K562 (cell line): ENCODE data around the gene CFAP58. TPM values are rescaled to one million over a fixed set of nuclear protein-coding genes. Genes with fewer than 3 reads are reported as not detected.

Experiments used
- HNRNPK ChIP-seq: fragments of 200-400 bp; formaldehyde crosslinking; IDR thresholded peaks from one replicate; pipeline ENCODE4 v1.6.1; 2018; ENCODE audit warnings: mild to moderate bottlenecking, low read depth, low read length; ENCODE audit not compliant: poor library complexity, severe bottlenecking
- KLF16 ChIP-seq: IDR thresholded peaks from 2 replicates; pipeline ENCODE4 v1.6.1; 2016; ENCODE audit warnings: antibody characterized with exemption
- SNRNP70 ChIP-seq: fragments of 200-400 bp; formaldehyde crosslinking; optimal IDR thresholded peaks from 2 replicates; pipeline ENCODE3; 2017; ENCODE audit warnings: low read depth, low read length
- TEAD4 ChIP-seq, 2 experiments: sonication (generic) in 1 of 2; formaldehyde crosslinking in 1 of 2; IDR thresholded peaks; 2 replicates each; pipeline versions ENCODE4 v1.6.1 to v1.8.0; 2012 to 2022; ENCODE audit warnings: borderline replicate concordance in 1 of 2, inconsistent platforms in 1 of 2, low read length in 1 of 2, mild to moderate bottlenecking in 1 of 2, missing genetic modification reagents in 1 of 2
- ZNF41 ChIP-seq: fragments of 250-450 bp; sonication (Bioruptor Pico); conservative IDR thresholded peaks from 2 replicates; pipeline ENCODE4 v1.4.0; 2020; ENCODE audit warnings: mild to moderate bottlenecking
- polyA plus RNA-seq, 8 experiments: library from polyadenylated mRNA; depleted of rRNA in 4 of 8; stranded (reverse) in 5 of 8; unstranded in 3 of 8; fragments of >200 nt; fragmentation: Nextera tagmentation in 2 of 8; fragmentation: Illumina TruSeq in 1 of 8; extraction: Ambion mirVana in 2 of 8; extraction: Trizol in 1 of 8; gene quantifications; 2 replicates each; pipeline versions ENCODE4 v1.2.1 to v1.2.3, GENCODE V29; 2011 to 2014; ENCODE audit warnings: inconsistent platforms in 1 of 8, missing spikeins in 1 of 8
- total RNA-seq, 7 experiments: library from RNA; depleted of rRNA in 6 of 7; stranded (reverse); fragments of >200 nt in 6 of 7; fragmentation: Illumina TruSeq in 2 of 7; extraction: Trizol in 2 of 7; gene quantifications; 2 replicates each; pipeline versions ENCODE4 v1.2.1 to v1.2.3, GENCODE V29; 2011 to 2021; ENCODE audit warnings: low replicate concordance in 1 of 7
- TF ChIP-seq, protein P1 (sequence below): sonication (generic); formaldehyde crosslinking; IDR thresholded peaks from 2 replicates; pipeline ENCODE4 v1.9.0; 2022; ENCODE audit warnings: mild to moderate bottlenecking, missing genetic modification reagents
- TF ChIP-seq, protein P2 (sequence below): sonication (generic); formaldehyde crosslinking; IDR thresholded peaks from 2 replicates; pipeline ENCODE4 v1.8.0; 2022; ENCODE audit warnings: missing genetic modification reagents, mild to moderate bottlenecking, moderate library complexity, borderline replicate concordance

The CFAP58 gene
- total and polyA plus RNA-seq, 9 of the 15 experiments (the other 6 are each of a cell fraction or from before 2014, with no cell fraction given), result 0.08 to 2.0 (median 0.71) TPM

DNA sequence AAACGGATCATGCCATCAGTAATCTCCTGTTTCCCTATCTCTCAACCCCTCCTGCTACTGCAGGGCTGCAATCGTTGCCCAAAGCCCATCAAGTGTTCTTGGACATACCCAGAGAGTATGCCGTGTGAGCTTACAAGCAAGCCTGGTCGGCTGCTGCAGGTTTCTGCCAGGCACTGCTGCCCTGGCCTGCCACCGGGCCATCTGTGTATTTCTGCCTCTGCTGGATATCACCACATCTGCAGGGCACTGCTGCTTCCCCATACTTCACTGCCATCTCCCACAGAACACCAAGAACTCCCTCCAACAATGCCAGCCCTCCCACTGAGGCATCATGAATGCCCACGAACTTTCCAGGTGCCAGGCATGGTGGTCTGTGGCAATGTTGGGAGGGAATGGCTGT is 149.3 kb downstream of the CFAP58 start (continued):
- TF ChIP-seq HNRNPK, result no peak
- no peak for TF ChIP-seq ZNF41 (CRISPR knock-in tag)
- no peak for TF ChIP-seq KLF16
- TF ChIP-seq, protein P1, sequence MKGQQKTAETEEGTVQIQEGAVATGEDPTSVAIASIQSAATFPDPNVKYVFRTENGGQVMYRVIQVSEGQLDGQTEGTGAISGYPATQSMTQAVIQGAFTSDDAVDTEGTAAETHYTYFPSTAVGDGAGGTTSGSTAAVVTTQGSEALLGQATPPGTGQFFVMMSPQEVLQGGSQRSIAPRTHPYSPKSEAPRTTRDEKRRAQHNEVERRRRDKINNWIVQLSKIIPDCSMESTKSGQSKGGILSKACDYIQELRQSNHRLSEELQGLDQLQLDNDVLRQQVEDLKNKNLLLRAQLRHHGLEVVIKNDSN (CRISPR knock-in tag), result no peak
- TF ChIP-seq, protein P2, sequence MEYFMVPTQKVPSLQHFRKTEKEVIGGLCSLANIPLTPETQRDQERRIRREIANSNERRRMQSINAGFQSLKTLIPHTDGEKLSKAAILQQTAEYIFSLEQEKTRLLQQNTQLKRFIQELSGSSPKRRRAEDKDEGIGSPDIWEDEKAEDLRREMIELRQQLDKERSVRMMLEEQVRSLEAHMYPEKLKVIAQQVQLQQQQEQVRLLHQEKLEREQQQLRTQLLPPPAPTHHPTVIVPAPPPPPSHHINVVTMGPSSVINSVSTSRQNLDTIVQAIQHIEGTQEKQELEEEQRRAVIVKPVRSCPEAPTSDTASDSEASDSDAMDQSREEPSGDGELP (CRISPR knock-in tag), result no peak
- no peak for TF ChIP-seq SNRNP70
- TF ChIP-seq TEAD4 (IDR thresholded peaks at IDR 0.05; ENCODE audit: low read length), result no peak
- TF ChIP-seq TEAD4 (CRISPR knock-in tag; IDR thresholded peaks at IDR 0.05; ENCODE audit: borderline replicate concordance), result no peak

Other genes with a start within 250 kb of the CFAP58 start
- gene SFR1, start 231.7 kb upstream of the CFAP58 start, total RNA-seq (2014; rRNA removed), result 4.3 and 4.5 TPM in 2 replicates
- 11.2 and 12.7 TPM in 2 replicates for gene SFR1, start 231.7 kb upstream of the CFAP58 start, total RNA-seq (2014; rRNA removed; fragmentation: Illumina TruSeq; extraction: Trizol)
- gene SFR1, start 231.7 kb upstream of the CFAP58 start, total RNA-seq (2015; rRNA removed; fragmentation: Illumina TruSeq; extraction: Trizol), result 8.1 and 9.1 TPM in 2 replicates
- gene SFR1, start 231.7 kb upstream of the CFAP58 start, total RNA-seq (2021), result 6.7 and 6.8 TPM in 2 replicates
- gene SFR1, start 231.7 kb upstream of the CFAP58 start, polyA plus RNA-seq (2011; rRNA removed), result 4.2 and 8.3 TPM in 2 replicates
- gene SFR1, start 231.7 kb upstream of the CFAP58 start, polyA plus RNA-seq (2014; fragmentation: Illumina TruSeq; extraction: Trizol), result 7.8 and 10.3 TPM in 2 replicates
- 10 to 100 TPM; 17.8 to 18.7 TPM for gene SFR1, start 231.7 kb upstream of the CFAP58 start, polyA plus RNA-seq (2014; fragmentation: Nextera tagmentation; extraction: Ambion mirVana)
- gene SFR1, start 231.7 kb upstream of the CFAP58 start, polyA plus RNA-seq (2014; rRNA removed), result 8.0 and 8.6 TPM in 2 replicates
- 0.09 and 0.20 TPM in 2 replicates for gene CFAP43, start 121.5 kb upstream of the CFAP58 start, total RNA-seq (2014; rRNA removed)
- 0.10 and 0.11 TPM in 2 replicates for gene CFAP43, start 121.5 kb upstream of the CFAP58 start, total RNA-seq (2014; rRNA removed; fragmentation: Illumina TruSeq; extraction: Trizol)
- 0.11 and 0.15 TPM in 2 replicates for gene CFAP43, start 121.5 kb upstream of the CFAP58 start, total RNA-seq (2015; rRNA removed; fragmentation: Illumina TruSeq; extraction: Trizol)
- gene CFAP43, start 121.5 kb upstream of the CFAP58 start, total RNA-seq (2021), result 0.16 and 0.20 TPM in 2 replicates
- 0.43 and 0.86 TPM in 2 replicates for gene CFAP43, start 121.5 kb upstream of the CFAP58 start, polyA plus RNA-seq (2011; rRNA removed)
- gene CFAP43, start 121.5 kb upstream of the CFAP58 start, polyA plus RNA-seq (2014; fragmentation: Illumina TruSeq; extraction: Trizol), result 0.09 TPM in 1 of 2 replicates, not detected in the other
- gene CFAP43, start 121.5 kb upstream of the CFAP58 start, polyA plus RNA-seq (2014; fragmentation: Nextera tagmentation; extraction: Ambion mirVana), result under 1 TPM in 1 of 2 experiments, not detected in 1; 0.07 TPM
- gene CFAP43, start 121.5 kb upstream of the CFAP58 start, polyA plus RNA-seq (2014; rRNA removed), result 0.04 and 0.54 TPM in 2 replicates
- gene GSTO1, start 98.9 kb upstream of the CFAP58 start, total RNA-seq (2014; rRNA removed), result 221 and 225 TPM in 2 replicates
- 237 and 280 TPM in 2 replicates for gene GSTO1, start 98.9 kb upstream of the CFAP58 start, total RNA-seq (2014; rRNA removed; fragmentation: Illumina TruSeq; extraction: Trizol)
- 195 and 204 TPM in 2 replicates for gene GSTO1, start 98.9 kb upstream of the CFAP58 start, total RNA-seq (2015; rRNA removed; fragmentation: Illumina TruSeq; extraction: Trizol)
- 252 and 275 TPM in 2 replicates for gene GSTO1, start 98.9 kb upstream of the CFAP58 start, total RNA-seq (2021)
- 401 and 592 TPM in 2 replicates for gene GSTO1, start 98.9 kb upstream of the CFAP58 start, polyA plus RNA-seq (2011; rRNA removed)
- gene GSTO1, start 98.9 kb upstream of the CFAP58 start, polyA plus RNA-seq (2014; fragmentation: Illumina TruSeq; extraction: Trizol), result 283 and 333 TPM in 2 replicates
- 100 to 1,000 TPM; 136 to 205 TPM for gene GSTO1, start 98.9 kb upstream of the CFAP58 start, polyA plus RNA-seq (2014; fragmentation: Nextera tagmentation; extraction: Ambion mirVana)
- 315 and 359 TPM in 2 replicates for gene GSTO1, start 98.9 kb upstream of the CFAP58 start, polyA plus RNA-seq (2014; rRNA removed)
- gene GSTO2, start 84.6 kb upstream of the CFAP58 start, total RNA-seq (2014; rRNA removed), result 0.18 and 0.33 TPM in 2 replicates
- 0.29 and 0.45 TPM in 2 replicates for gene GSTO2, start 84.6 kb upstream of the CFAP58 start, total RNA-seq (2014; rRNA removed; fragmentation: Illumina TruSeq; extraction: Trizol)
- gene GSTO2, start 84.6 kb upstream of the CFAP58 start, total RNA-seq (2015; rRNA removed; fragmentation: Illumina TruSeq; extraction: Trizol), result 0.30 and 0.40 TPM in 2 replicates
- 0.96 and 1.4 TPM in 2 replicates for gene GSTO2, start 84.6 kb upstream of the CFAP58 start, total RNA-seq (2021)
- gene GSTO2, start 84.6 kb upstream of the CFAP58 start, polyA plus RNA-seq (2011; rRNA removed), result 0.74 and 1.8 TPM in 2 replicates
- gene GSTO2, start 84.6 kb upstream of the CFAP58 start, polyA plus RNA-seq (2014; fragmentation: Illumina TruSeq; extraction: Trizol), result 0.40 and 0.78 TPM in 2 replicates
- gene GSTO2, start 84.6 kb upstream of the CFAP58 start, polyA plus RNA-seq (2014; fragmentation: Nextera tagmentation; extraction: Ambion mirVana), result 1 to 10 TPM in 1 of 2 experiments, under 1 TPM in 1; 0.90 to 1.0 TPM
- gene GSTO2, start 84.6 kb upstream of the CFAP58 start, polyA plus RNA-seq (2014; rRNA removed), result 1.1 and 1.7 TPM in 2 replicates
- 11.1 and 14.2 TPM in 2 replicates for gene ITPRIP, start 15.4 kb upstream of the CFAP58 start, total RNA-seq (2014; rRNA removed)
- gene ITPRIP, start 15.4 kb upstream of the CFAP58 start, total RNA-seq (2014; rRNA removed; fragmentation: Illumina TruSeq; extraction: Trizol), result 5.1 and 5.5 TPM in 2 replicates
- gene ITPRIP, start 15.4 kb upstream of the CFAP58 start, total RNA-seq (2015; rRNA removed; fragmentation: Illumina TruSeq; extraction: Trizol), result 5.2 and 5.4 TPM in 2 replicates
- 27.0 and 28.5 TPM in 2 replicates for gene ITPRIP, start 15.4 kb upstream of the CFAP58 start, total RNA-seq (2021)
- 10.9 and 13.3 TPM in 2 replicates for gene ITPRIP, start 15.4 kb upstream of the CFAP58 start, polyA plus RNA-seq (2011; rRNA removed)
- 17.8 and 18.5 TPM in 2 replicates for gene ITPRIP, start 15.4 kb upstream of the CFAP58 start, polyA plus RNA-seq (2014; fragmentation: Illumina TruSeq; extraction: Trizol)
- gene ITPRIP, start 15.4 kb upstream of the CFAP58 start, polyA plus RNA-seq (2014; fragmentation: Nextera tagmentation; extraction: Ambion mirVana), result 1 to 10 TPM; 4.4 to 4.9 TPM
- gene ITPRIP, start 15.4 kb upstream of the CFAP58 start, polyA plus RNA-seq (2014; rRNA removed), result 12.9 and 15.3 TPM in 2 replicates